ENCODE results near the gene CYP4F22. TPM values are rescaled to one million over a fixed set of nuclear protein-coding genes. Genes with fewer than 3 reads are reported as not detected.
"Not testable (repeated sequence)": the region's sequence is repeated elsewhere in the genome, so short reads cannot be mapped to it uniquely, and the experiment has no call there.

CYP4F22 gene
- polyA plus RNA-seq, 1 donor from 2014 or later = not detected

- Mint-ChIP-seq H3K27me3 (peaks cover 47% of the 10 kb centered on the region), H3K4me1 (peaks cover 0 to 11% (median 5%) of the 10 kb centered on the region in 3 donors), H3K9me3 (peaks cover 2 to 8% (median 6%) of the 10 kb centered on the region in 3 donors), H3K36me3 (no peaks in the 10 kb centered on the region), H3K27ac (no peak overlapping the region), H3K4me3 (no peak overlapping the region)
These were observed 3.5 kb downstream of the CYP4F22 start for GRCh38 chr19:15511671-15512424.

GRCh38 chr19:15515227-15515625 is 6.9 kb downstream of the CYP4F22 start:
- not testable (repeated sequence) for H3K36me3 Mint-ChIP-seq, H3K4me1 Mint-ChIP-seq, H3K4me3 Mint-ChIP-seq, H3K27ac Mint-ChIP-seq, H3K9me3 Mint-ChIP-seq
- peaks cover 26% of the 10 kb centered on the region for H3K27me3 Mint-ChIP-seq

DNA sequence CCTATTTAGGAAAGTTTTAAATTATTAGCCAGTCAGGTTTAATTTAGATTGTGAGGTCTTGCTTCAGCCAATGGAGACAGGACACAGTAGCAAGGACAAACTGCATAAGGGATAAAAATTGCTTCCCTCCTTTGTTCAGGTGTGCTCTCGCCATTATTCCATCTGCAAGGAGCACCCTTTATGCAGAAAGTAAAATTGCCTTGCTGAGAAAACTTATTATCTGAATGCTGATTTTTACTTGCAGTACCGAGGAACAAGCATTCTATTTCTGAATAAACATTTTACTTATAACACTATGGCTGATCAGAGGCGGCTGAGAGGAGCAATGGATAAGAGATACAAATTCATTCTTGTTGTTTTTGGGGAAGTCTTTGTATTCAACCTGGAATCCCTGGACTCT is 8.0 kb downstream of the CYP4F22 start:
- Mint-ChIP-seq H3K36me3 (no peaks in the 10 kb centered on the region), H3K4me1 (peaks cover 0 to 6% (median 0%) of the 10 kb centered on the region in 3 donors), H3K9me3 (peaks cover 5 to 10% (median 8%) of the 10 kb centered on the region in 3 donors), H3K27ac (no peak overlapping the region), H3K27me3 (peaks cover 22% of the 10 kb centered on the region), H3K4me3 (no peak overlapping the region)

DNA sequence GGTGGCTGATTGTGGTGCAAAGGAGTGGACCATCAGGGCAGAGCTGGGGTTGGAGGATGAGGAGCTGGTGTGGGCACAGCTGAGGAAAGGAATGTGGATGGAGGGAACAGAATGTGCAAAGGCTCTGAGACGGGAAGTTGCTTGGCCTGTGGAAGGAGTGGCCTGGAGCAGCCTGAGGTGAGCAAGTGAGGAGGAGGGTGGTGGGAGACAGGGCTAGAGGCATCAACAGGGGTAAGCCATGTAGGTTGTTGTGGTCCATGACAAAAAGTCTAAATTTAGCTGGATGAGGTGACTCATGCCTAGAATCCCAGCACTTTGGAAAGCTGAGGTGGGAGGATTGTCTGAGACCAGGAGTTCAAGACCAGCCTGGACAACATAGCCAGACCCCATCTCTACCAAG is 9.5 kb downstream of the CYP4F22 start:
- peaks cover 0 to 6% (median 0%) of the 10 kb centered on the region in 3 donors for H3K4me1 Mint-ChIP-seq
- H3K36me3 Mint-ChIP-seq = no peaks in the 10 kb centered on the region
- H3K27me3 Mint-ChIP-seq = peaks cover 18% of the 10 kb centered on the region
- H3K9me3 Mint-ChIP-seq = peaks cover 5 to 10% (median 8%) of the 10 kb centered on the region in 3 donors
- no peak overlapping the region for H3K27ac Mint-ChIP-seq
- no peak overlapping the region for H3K4me3 Mint-ChIP-seq

DNA sequence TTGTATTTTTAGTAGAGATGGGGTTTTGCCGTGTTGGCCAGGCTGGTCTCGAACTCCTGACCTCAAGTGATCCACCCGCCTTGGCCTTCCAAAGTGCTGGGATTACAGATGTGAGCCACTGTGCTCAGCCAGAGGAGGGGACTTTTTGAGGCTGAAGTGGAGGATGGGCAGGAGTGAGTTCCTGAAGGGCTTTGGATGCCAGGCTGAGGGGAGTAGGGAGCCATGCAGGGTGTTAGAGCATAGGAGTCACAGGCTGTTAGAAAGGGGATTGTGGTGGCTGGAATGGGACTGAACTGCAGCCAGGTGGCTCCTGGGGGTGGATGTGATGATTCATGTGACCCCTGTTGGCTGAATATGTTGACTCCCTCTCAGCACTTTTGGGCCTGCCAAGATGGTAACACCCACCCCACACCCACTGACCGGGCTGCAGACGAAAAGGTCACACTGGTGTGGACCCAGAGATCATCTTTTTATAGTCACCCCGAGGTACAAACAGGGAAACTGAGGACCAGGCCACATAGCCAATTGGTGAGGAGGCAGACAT is 11.2 kb downstream of the CYP4F22 start:
- Mint-ChIP-seq H3K4me1 (peaks cover 0 to 2% (median 0%) of the 10 kb centered on the region in 3 donors), H3K9me3 (peaks cover 5 to 10% (median 6%) of the 10 kb centered on the region in 3 donors), H3K36me3 (no peaks in the 10 kb centered on the region), H3K4me3 (no peak overlapping the region), H3K27ac (no peak overlapping the region), H3K27me3 (peaks cover 19% of the 10 kb centered on the region)

DNA sequence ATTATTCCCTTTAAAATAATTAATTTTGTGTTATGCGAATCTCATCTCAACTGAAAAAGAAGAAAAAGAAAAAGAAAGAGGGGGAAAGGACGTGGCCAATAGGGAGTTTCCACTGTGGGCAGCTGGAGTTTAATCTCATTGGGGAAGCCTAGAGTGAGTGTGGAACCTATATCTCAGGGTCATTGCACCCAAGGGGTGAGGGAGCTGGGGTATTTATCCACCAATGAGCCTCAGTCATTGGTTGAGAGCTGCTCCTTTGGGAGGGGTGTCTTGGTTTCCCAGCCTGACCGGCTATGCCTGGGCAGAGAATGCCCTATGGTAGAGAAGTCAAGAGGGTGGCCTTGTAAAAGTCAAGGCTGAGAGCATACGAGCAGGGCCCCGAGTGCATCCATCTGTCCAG is 16.5 kb downstream of the CYP4F22 start:
- H3K27ac Mint-ChIP-seq = no peak overlapping the region
- H3K9me3 Mint-ChIP-seq = peaks cover under 1 to 6% (median 2%) of the 10 kb centered on the region in 3 donors
- H3K36me3 Mint-ChIP-seq = no peaks in the 10 kb centered on the region
- no peaks in the 10 kb centered on the region for H3K4me1 Mint-ChIP-seq
- H3K27me3 Mint-ChIP-seq = peaks cover 18% of the 10 kb centered on the region
- no peak overlapping the region for H3K4me3 Mint-ChIP-seq

DNA sequence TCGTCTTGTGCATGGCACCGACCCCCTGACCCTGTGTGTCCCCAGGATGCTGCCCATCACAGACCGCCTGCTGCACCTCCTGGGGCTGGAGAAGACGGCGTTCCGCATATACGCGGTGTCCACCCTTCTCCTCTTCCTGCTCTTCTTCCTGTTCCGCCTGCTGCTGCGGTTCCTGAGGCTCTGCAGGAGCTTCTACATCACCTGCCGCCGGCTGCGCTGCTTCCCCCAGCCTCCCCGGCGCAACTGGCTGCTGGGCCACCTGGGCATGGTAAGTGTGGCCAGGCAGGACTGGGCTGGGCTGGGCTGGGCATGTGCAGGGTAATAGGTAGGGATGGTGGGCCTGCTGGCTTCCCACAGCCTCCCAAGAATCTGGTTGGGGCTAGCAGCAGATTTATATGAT is 17.0 kb downstream of the CYP4F22 start:
- Mint-ChIP-seq H3K27me3 (peaks cover 21% of the 10 kb centered on the region), H3K9me3 (peaks cover 3 to 8% (median 7%) of the 10 kb centered on the region in 3 donors), H3K4me3 (no peak overlapping the region), H3K4me1 (no peaks in the 10 kb centered on the region), H3K36me3 (no peaks in the 10 kb centered on the region), H3K27ac (no peak overlapping the region)

GRCh38 chr19:15526408-15526807 is 18.1 kb downstream of the CYP4F22 start:
- peaks cover 21% of the 10 kb centered on the region for H3K27me3 Mint-ChIP-seq
- no peak overlapping the region for H3K27ac Mint-ChIP-seq

DNA sequence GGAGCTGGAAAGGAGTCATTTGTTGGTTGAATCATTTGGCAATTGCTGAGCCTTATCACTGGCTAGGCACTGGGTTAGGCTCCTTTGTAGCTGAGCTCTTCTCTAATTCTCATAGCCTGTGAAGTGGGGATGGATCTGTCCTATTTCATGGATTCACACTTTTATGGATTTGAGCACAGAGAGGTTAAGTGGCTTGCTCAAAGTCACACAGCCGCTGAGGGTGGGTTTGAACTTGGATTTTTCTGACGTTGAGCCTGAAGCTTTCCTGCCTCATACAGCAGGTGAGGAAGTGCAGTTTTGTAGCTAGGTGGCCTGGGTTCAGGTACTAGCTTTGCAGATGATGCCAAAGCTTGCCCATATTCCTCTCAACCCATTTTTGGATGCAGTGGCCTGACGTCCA is 19.4 kb downstream of the CYP4F22 start:
- H3K27me3 Mint-ChIP-seq = peaks cover 23% of the 10 kb centered on the region
- H3K4me3 Mint-ChIP-seq = no peak overlapping the region
- H3K36me3 Mint-ChIP-seq = no peaks in the 10 kb centered on the region
- H3K9me3 Mint-ChIP-seq = peaks cover 9 to 11% (median 10%) of the 10 kb centered on the region in 3 donors
- no peak overlapping the region for H3K27ac Mint-ChIP-seq
- no peaks in the 10 kb centered on the region for H3K4me1 Mint-ChIP-seq

More at GRCh38 chr19:15526408-15526807, 18.1 kb downstream of the CYP4F22 start:
- H3K4me1 Mint-ChIP-seq = no peaks in the 10 kb centered on the region
- H3K36me3 Mint-ChIP-seq = no peaks in the 10 kb centered on the region
- no peak overlapping the region for H3K4me3 Mint-ChIP-seq
- peaks cover 7 to 10% (median 9%) of the 10 kb centered on the region in 3 donors for H3K9me3 Mint-ChIP-seq

- H3K9me3 Mint-ChIP-seq = peaks cover 7 to 11% (median 9%) of the 10 kb centered on the region in 3 donors
- H3K4me1 Mint-ChIP-seq = peaks cover 0 to 4% (median 2%) of the 10 kb centered on the region in 3 donors
- peaks cover 2% of the 10 kb centered on the region for H3K36me3 Mint-ChIP-seq
- no peak overlapping the region for H3K4me3 Mint-ChIP-seq
- peaks cover 21% of the 10 kb centered on the region for H3K27me3 Mint-ChIP-seq
- H3K27ac Mint-ChIP-seq = no peak overlapping the region
These were observed 21.5 kb downstream of the CYP4F22 start for GRCh38 chr19:15529774-15530372.

GRCh38 chr19:15532779-15533521 is 24.6 kb downstream of the CYP4F22 start:
- peaks cover 25% of the 10 kb centered on the region for H3K27me3 Mint-ChIP-seq
- H3K4me1 Mint-ChIP-seq = peaks cover 1 to 4% (median 2%) of the 10 kb centered on the region in 3 donors
- no peak overlapping the region for H3K27ac Mint-ChIP-seq
- H3K36me3 Mint-ChIP-seq = peaks cover 4% of the 10 kb centered on the region
- H3K4me3 Mint-ChIP-seq = peak overlapping the region in 2 of 4 donors; percentile 49 to 61
- peaks cover 7 to 11% (median 9%) of the 10 kb centered on the region in 3 donors for H3K9me3 Mint-ChIP-seq

DNA sequence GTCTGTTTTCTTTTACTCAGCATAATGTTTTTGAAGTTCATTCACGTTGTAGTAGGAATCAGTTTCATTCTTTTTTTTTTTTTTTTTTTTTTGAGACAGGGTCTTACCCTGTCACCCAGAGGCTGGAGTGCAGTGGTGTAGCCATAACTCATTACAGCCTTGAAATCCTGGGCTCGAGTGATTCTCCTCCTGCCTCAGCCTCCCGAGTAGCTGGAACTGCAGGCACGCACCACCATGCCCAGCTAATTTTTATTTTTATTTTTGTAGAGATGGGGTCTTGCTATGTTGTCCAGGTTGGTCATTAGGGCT is 25.2 kb downstream of the CYP4F22 start:
- not testable (repeated sequence) for H3K4me1 Mint-ChIP-seq, H3K27ac Mint-ChIP-seq, H3K36me3 Mint-ChIP-seq
- peaks cover 10 to 11% (median 11%) of the 10 kb centered on the region in 3 donors for H3K9me3 Mint-ChIP-seq
- H3K4me3 Mint-ChIP-seq = peak overlapping the region in 2 of 4 donors; percentile 49 to 61
- H3K27me3 Mint-ChIP-seq = peaks cover 24% of the 10 kb centered on the region

GRCh38 chr19:15534957-15535864 is 26.9 kb downstream of the CYP4F22 start:
- H3K36me3 Mint-ChIP-seq = peaks cover 4% of the 10 kb centered on the region
- H3K9me3 Mint-ChIP-seq = peaks cover 5 to 8% (median 8%) of the 10 kb centered on the region in 3 donors
- no peak overlapping the region for H3K4me3 Mint-ChIP-seq
- H3K4me1 Mint-ChIP-seq = peaks cover 2 to 4% (median 2%) of the 10 kb centered on the region in 3 donors
- no peak overlapping the region for H3K27ac Mint-ChIP-seq
- H3K27me3 Mint-ChIP-seq = peaks cover 20% of the 10 kb centered on the region

DNA sequence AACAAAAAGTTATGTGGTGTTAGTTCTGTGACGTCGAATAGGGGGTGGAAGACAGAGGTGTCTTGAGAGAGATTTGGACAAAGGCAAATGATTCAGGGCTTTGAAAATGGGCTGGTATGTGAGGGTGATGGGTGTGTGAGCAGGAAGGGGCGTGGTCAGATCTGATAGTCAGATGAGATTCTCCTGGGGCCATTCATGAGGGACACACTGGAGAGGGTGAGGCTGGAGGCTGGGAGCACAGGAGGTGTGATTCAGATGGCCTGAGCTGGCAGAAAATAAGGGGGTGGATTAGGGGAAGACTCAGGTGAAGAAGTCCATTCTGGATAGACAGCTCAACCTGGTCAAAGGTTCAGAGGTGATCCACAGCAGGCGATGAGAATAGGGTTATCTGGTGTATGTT is 28.0 kb downstream of the CYP4F22 start:
- H3K9me3 Mint-ChIP-seq = peaks cover 2 to 5% (median 5%) of the 10 kb centered on the region in 3 donors
- H3K27me3 Mint-ChIP-seq = peaks cover 22% of the 10 kb centered on the region
- H3K4me1 Mint-ChIP-seq = peaks cover 2 to 4% (median 2%) of the 10 kb centered on the region in 3 donors
- H3K36me3 Mint-ChIP-seq = peaks cover 6% of the 10 kb centered on the region
- no peak overlapping the region for H3K27ac Mint-ChIP-seq
- no peak overlapping the region for H3K4me3 Mint-ChIP-seq
